NCI-H524 (cell line): ENCODE data around the gene MLXIP.

ENCODE experiments used
- DNase-seq, 2 experiments: peaks; one replicate each; lab custom pipeline; 2025; lab: John Stamatoyannopoulos, UW

Gene MLXIP

GRCh38 chr12:122079033-122079531, 526 bp downstream of the MLXIP start:
- DNase-seq = peak in 1 of 2 experiments; percentile 28

GRCh38 chr12:122079532-122080081, 1.1 kb downstream of the MLXIP start:
- DNase-seq = peak in 1 of 2 experiments; percentile 51

- DNase-seq = peak in 1 of 2 experiments; percentile 30
These were observed 1.9 kb downstream of the MLXIP start for GRCh38 chr12:122080149-122081082.

GRCh38 chr12:122081083-122081696, 2.6 kb downstream of the MLXIP start:
- DNase-seq = no peak

GRCh38 chr12:122081697-122082221, 3.2 kb downstream of the MLXIP start:
- no peak for DNase-seq

- no peak for DNase-seq
These were observed 4.2 kb downstream of the MLXIP start for GRCh38 chr12:122082621-122083356.

- DNase-seq = no peak
These were observed 6.4 kb downstream of the MLXIP start for GRCh38 chr12:122084857-122085405.

GRCh38 chr12:122085591-122085990, 7.0 kb downstream of the MLXIP start:
- no peak for DNase-seq

GRCh38 chr12:122086116-122086515, 7.6 kb downstream of the MLXIP start:
- no peak for DNase-seq

GRCh38 chr12:122086641-122087285, 8.2 kb downstream of the MLXIP start:
- no peak for DNase-seq

- DNase-seq = no peak
These were observed 9.0 kb downstream of the MLXIP start for GRCh38 chr12:122087431-122088178.

- no peak for DNase-seq
These were observed 9.7 kb downstream of the MLXIP start for GRCh38 chr12:122088179-122088810.

- no peak for DNase-seq
These were observed 10.5 kb downstream of the MLXIP start for GRCh38 chr12:122089077-122089476.

- no peak for DNase-seq
These were observed 12.4 kb downstream of the MLXIP start for GRCh38 chr12:122090759-122091515.

- no peak for DNase-seq
These were observed 14.7 kb downstream of the MLXIP start for GRCh38 chr12:122093098-122093883.

- no peak for DNase-seq
These were observed 15.7 kb downstream of the MLXIP start for GRCh38 chr12:122094137-122094734.

GRCh38 chr12:122094735-122095631, 16.4 kb downstream of the MLXIP start:
- no peak for DNase-seq
